ENCODE results near the gene SCYL3. TPM values are rescaled to one million over a fixed set of nuclear protein-coding genes. Genes with fewer than 3 reads are reported as not detected.

Gene SCYL3
- total RNA-seq, 4 donors from 2014 or later: 6.2 to 14.3 (median 12.8) TPM

- no peak for ATAC-seq
- intact Hi-C loops (cut with DNase I; ENCODE audit: low total_unique reads): loop anchor here (5.0 to 10.0 kb wide), 4 partner anchors 777 to 1853 kb away; partner anchors contain the start of genes FMO4 and VAMP4
- H3K36me3 ChIP-seq: peaks cover 0 to 20% of the 10 kb centered on the region in 2 donors
Observed at GRCh38 chr1:169891539-169891885, 2.2 kb downstream of the SCYL3 start.

GRCh38 chr1:169890761-169891538, 2.7 kb downstream of the SCYL3 start:
- Histone ChIP-seq H3K9me3 (no peaks in the 10 kb centered on the region), H3K4me1 (peaks cover 11 to 24% of the 10 kb centered on the region in 2 donors), H3K27me3 (no peaks in the 10 kb centered on the region), H3K4me3 (no peak overlapping the region), H3K36me3 (peaks cover 0 to 24% of the 10 kb centered on the region in 2 donors), H3K27ac (no peak overlapping the region)
- TF ChIP-seq POLR2A (IDR thresholded peaks at IDR 0.05) (no peak), CTCF (IDR thresholded peaks at IDR 0.05 in 4 of 5, conservative IDR thresholded peaks at IDR 0.05 in 1 of 5) (no peak)
- ATAC-seq: no peak
- intact Hi-C loops (cut with DNase I; ENCODE audit: low total_unique reads) (loop anchor here (5.0 to 10.0 kb wide), 4 partner anchors 776 to 1854 kb away; partner anchors contain the start of genes FMO4 and VAMP4), in situ Hi-C loops (cut with MboI; ENCODE audit: low sequenced_read_pairs in 4 of 4) (loop anchor here in 1 of 4 donors (10.0 kb wide), 1 partner anchor 96 kb away; the partner anchor contains the start of gene METTL18)
- DNase-seq: no peak

More at GRCh38 chr1:169891539-169891885, 2.2 kb downstream of the SCYL3 start:
- H3K4me3 ChIP-seq: no peak overlapping the region
- H3K27me3 ChIP-seq: peaks cover 0 to 3% (median 0%) of the 10 kb centered on the region in 3 donors
- no peak overlapping the region for H3K27ac ChIP-seq
- in situ Hi-C loops (cut with MboI; ENCODE audit: low sequenced_read_pairs in 4 of 4): loop anchor here in 1 of 4 donors (10.0 kb wide), 1 partner anchor 97 kb away; the partner anchor contains the start of gene METTL18
- no peak for DNase-seq
- peaks cover 11 to 24% of the 10 kb centered on the region in 2 donors for H3K4me1 ChIP-seq
- TF ChIP-seq CTCF (IDR thresholded peaks at IDR 0.05 in 4 of 5, conservative IDR thresholded peaks at IDR 0.05 in 1 of 5) (no peak), POLR2A (IDR thresholded peaks at IDR 0.05) (no peak)
- H3K9me3 ChIP-seq: no peaks in the 10 kb centered on the region

- intact Hi-C loops (cut with DNase I; ENCODE audit: low total_unique reads): loop anchor here (5.0 to 10.0 kb wide), 4 partner anchors 775 to 1855 kb away; partner anchors contain the start of genes FMO4 and VAMP4
- in situ Hi-C loops (cut with MboI; ENCODE audit: low sequenced_read_pairs in 4 of 4): loop anchor here in 1 of 4 donors (10.0 kb wide), 1 partner anchor 95 kb away; the partner anchor contains the start of gene METTL18
- H3K27me3 ChIP-seq: no peaks in the 10 kb centered on the region
- TF ChIP-seq POLR2A (IDR thresholded peaks at IDR 0.05) (no peak), CTCF (IDR thresholded peaks at IDR 0.05 in 4 of 5, conservative IDR thresholded peaks at IDR 0.05 in 1 of 5) (no peak)
- H3K27ac ChIP-seq: no peak overlapping the region
- no peak for ATAC-seq
- H3K4me3 ChIP-seq: no peak overlapping the region
- H3K4me1 ChIP-seq: peaks cover 11 to 24% of the 10 kb centered on the region in 2 donors
- DNase-seq: no peak
- H3K36me3 ChIP-seq: peaks cover 0 to 24% of the 10 kb centered on the region in 2 donors
- H3K9me3 ChIP-seq: no peaks in the 10 kb centered on the region
Observed at GRCh38 chr1:169889871-169890270, 3.8 kb downstream of the SCYL3 start.

- Histone ChIP-seq H3K27ac (no peak overlapping the region), H3K36me3 (peaks cover 0 to 30% of the 10 kb centered on the region in 2 donors), H3K4me3 (no peak overlapping the region), H3K9me3 (no peaks in the 10 kb centered on the region), H3K27me3 (no peaks in the 10 kb centered on the region), H3K4me1 (peaks cover 2 to 15% of the 10 kb centered on the region in 2 donors)
- intact Hi-C loops (cut with DNase I; ENCODE audit: low total_unique reads) (no loop called here), in situ Hi-C loops (cut with MboI; ENCODE audit: low sequenced_read_pairs in 4 of 4) (no loop called here)
- TF ChIP-seq CTCF (IDR thresholded peaks at IDR 0.05 in 4 of 5, conservative IDR thresholded peaks at IDR 0.05 in 1 of 5) (no peak), POLR2A (IDR thresholded peaks at IDR 0.05) (no peak)
- DNase-seq (no peak), ATAC-seq (no peak)
Observed at GRCh38 chr1:169886931-169887330, 6.8 kb downstream of the SCYL3 start.
